T-helper 2 cell treated with Interferon-gamma antibody and Interleukin-4, amounts not matched to agents 100 ng/mL and 5 ng/mL, for 36 hours (primary cell): ENCODE results near the gene LRP1. TPM values are rescaled to one million over a fixed set of nuclear protein-coding genes. Genes with fewer than 3 reads are reported as not detected.

Experiments used
- intact Hi-C: fragments of 100-400 bp; cut with micrococcal nuclease; formaldehyde crosslinking; loops from one replicate; pipeline ENCODE4 v1.15.1; 2023
- total RNA-seq: library from RNA; stranded (reverse); gene quantifications from 2 replicates; pipeline ENCODE4 v1.2.3, GENCODE V29; 2022

LRP1 gene
- total RNA-seq, 1 donor from 2014 or later: 0.91 TPM

DNA sequence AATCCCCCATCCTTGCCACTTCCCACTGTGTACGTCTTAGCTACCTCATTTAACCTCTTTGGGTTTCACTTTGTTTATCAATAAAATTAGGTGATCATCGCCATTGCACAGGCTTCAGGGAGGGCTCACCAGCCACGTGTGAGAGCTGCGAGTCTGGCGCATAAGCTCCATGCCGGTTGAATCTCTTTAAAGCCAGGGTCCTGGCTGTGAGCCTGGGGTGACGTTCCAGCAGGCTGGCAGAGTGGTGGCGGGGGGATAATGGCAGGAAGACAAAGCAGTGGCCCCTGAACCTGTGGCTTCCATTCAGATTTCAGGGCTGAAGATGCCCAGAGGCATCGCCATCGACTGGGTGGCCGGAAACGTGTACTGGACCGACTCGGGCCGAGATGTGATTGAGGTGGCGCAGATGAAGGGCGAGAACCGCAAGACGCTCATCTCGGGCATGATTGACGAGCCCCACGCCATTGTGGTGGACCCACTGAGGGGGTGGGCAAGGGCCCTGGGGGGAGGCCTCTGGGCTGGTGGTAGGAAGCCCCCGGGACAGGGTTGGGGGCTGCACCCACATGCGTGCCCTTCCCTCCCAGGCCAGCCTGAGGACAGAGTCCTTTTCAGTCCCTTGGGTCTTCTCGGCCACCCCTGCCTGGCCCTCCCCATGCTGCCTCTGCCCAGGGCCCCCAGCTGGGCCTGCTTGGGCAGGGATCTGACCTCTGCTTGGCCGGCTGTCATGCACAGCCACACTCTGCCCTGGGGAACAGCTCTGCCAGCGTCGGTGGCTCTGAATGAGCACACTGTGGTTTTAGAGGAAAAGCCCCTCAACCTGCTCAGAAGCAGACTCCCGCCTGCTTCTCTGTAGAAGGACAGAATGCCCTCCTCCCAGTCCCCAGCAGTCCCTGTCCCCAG lies 79.7 kb downstream of the LRP1 start:
- intact Hi-C loops: no loop called here

DNA sequence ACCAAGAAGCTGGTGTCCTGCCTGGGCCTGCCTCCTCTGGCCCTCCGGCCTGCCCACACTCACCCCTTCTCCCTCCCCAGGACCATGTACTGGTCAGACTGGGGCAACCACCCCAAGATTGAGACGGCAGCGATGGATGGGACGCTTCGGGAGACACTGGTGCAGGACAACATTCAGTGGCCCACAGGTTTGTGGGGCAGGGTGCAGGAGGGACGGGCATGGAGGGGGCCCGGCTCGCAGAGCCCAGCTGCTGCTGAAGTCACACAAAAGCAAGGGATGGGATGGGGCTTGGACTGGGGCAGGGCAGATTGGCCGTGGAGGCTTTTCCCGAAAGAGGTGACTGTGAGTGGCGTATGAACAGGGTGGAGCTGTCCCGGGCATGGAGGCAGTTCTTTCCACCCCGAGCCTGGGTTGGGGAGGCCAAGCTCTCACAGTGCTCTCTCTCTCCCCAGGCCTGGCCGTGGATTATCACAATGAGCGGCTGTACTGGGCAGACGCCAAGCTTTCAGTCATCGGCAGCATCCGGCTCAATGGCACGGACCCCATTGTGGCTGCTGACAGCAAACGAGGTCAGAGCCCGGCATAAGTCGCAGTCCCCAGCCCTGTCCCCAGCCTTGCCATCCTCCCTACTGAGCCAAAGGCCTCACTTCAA lies 80.5 kb downstream of the LRP1 start:
- intact Hi-C loops: no loop called here

DNA sequence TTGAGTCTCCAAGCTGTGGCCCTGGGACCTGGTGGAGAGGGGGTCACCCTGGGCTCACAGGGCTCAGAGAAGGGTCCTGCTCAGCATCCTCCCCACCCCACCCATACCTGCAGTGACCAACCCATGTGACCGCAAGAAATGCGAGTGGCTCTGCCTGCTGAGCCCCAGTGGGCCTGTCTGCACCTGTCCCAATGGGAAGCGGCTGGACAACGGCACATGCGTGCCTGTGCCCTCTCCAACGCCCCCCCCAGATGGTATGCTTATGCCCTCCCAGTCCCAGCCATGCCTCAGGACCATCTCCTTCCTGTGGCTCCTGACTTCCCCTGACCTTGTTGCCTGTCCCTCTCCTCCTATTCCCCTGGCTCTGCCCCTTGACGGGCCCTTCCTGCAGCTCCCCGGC lies 81.6 kb downstream of the LRP1 start:
- intact Hi-C loops: no loop called here

DNA sequence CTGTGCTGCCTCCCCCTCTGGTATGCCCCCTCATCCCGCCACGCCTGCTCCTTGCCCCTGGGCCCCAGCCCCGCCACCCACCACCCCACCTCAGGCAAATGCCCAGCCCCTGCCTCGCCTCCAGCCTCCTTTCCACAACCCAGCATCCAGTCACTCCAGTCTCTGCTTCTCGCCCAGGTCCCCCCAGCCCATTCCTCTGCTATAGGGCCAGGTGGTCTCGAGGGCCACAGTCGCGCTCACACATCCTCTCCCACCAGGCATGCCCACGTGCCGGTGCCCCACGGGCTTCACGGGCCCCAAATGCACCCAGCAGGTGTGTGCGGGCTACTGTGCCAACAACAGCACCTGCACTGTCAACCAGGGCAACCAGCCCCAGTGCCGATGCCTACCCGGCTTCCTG lies 82.2 kb downstream of the LRP1 start:
- intact Hi-C loops: no loop called here

DNA sequence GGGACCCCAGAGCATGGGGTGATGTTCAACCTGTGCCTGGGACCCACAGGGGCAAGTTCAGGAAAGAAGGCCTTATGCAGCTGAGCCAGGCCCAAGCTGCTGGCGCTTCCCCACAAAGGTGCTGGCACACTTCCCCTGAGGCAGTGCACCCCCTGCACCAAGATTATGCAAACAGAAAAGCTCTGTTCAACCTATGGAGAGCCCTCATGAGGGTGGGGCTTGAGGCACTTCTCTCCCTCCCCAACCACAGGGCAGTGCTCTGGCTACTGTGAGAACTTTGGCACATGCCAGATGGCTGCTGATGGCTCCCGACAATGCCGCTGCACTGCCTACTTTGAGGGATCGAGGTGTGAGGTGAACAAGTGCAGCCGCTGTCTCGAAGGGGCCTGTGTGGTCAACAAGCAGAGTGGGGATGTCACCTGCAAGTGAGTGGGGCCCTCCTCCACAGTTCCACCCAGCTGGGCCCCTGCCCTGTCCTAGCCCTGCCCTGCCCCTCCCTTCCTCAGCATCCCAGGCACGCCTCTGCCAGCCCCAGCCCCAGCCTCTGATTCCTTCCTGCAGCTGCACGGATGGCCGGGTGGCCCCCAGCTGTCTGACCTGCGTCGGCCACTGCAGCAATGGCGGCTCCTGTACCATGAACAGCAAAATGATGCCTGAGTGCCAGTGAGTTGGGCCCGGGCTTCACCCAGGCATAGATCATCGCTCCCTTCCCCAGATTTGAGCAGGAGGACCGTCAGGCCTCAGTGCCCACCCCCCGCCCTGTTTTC lies 82.8 kb downstream of the LRP1 start:
- intact Hi-C loops: no loop called here

DNA sequence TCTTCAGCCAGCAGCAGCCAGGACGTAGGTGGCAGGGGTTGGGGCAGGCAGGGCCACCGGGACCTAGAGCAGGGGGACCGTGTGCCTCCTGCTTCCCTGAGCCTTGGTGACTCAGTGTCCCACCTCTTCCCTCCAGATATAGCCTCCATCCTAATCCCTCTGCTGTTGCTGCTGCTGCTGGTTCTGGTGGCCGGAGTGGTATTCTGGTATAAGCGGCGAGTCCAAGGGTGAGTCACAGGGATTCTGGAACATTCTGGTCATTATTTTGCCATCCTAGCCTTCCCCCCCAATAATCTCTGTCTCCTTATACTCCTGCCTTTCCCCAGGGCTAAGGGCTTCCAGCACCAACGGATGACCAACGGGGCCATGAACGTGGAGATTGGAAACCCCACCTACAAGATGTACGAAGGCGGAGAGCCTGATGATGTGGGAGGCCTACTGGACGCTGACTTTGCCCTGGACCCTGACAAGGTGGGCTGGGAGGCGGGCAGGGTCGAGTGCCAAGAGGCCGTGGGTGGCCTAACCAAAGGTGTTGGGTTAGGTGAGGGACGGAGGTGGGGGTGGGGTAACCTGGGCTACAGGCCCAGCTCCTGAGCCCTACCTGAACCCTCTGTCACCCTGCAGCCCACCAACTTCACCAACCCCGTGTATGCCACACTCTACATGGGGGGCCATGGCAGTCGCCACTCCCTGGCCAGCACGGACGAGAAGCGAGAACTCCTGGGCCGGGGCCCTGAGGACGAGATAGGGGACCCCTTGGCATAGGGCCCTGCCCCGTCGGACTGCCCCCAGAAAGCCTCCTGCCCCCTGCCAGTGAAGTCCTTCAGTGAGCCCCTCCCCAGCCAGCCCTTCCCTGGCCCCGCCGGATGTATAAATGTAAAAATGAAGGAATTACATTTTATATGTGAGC lies 83.8 kb downstream of the LRP1 start:
- intact Hi-C loops: no loop called here

DNA sequence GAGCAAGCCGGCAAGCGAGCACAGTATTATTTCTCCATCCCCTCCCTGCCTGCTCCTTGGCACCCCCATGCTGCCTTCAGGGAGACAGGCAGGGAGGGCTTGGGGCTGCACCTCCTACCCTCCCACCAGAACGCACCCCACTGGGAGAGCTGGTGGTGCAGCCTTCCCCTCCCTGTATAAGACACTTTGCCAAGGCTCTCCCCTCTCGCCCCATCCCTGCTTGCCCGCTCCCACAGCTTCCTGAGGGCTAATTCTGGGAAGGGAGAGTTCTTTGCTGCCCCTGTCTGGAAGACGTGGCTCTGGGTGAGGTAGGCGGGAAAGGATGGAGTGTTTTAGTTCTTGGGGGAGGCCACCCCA lies 84.4 kb downstream of the LRP1 start:
- intact Hi-C loops: no loop called here

DNA sequence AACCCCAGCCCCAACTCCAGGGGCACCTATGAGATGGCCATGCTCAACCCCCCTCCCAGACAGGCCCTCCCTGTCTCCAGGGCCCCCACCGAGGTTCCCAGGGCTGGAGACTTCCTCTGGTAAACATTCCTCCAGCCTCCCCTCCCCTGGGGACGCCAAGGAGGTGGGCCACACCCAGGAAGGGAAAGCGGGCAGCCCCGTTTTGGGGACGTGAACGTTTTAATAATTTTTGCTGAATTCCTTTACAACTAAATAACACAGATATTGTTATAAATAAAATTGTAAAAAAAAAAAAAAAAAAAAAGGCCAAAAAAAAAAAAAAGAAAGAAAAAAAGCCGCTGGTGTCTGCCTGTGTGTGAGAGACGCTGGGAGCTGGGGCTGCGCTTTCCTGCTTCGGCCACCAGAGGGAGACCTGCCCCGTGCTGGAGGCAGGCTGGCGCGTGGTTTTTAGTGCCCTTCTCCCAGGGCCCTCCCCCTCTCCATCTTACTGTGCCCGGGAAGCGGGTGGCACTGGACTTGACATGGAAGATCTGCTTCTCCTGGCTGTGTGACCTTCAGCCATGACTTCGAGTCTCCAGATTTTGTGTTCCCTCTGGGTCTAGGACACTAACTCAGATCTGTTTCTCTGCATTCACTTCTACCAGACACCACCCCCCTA lies 84.9 kb downstream of the LRP1 start:
- intact Hi-C loops: no loop called here

DNA sequence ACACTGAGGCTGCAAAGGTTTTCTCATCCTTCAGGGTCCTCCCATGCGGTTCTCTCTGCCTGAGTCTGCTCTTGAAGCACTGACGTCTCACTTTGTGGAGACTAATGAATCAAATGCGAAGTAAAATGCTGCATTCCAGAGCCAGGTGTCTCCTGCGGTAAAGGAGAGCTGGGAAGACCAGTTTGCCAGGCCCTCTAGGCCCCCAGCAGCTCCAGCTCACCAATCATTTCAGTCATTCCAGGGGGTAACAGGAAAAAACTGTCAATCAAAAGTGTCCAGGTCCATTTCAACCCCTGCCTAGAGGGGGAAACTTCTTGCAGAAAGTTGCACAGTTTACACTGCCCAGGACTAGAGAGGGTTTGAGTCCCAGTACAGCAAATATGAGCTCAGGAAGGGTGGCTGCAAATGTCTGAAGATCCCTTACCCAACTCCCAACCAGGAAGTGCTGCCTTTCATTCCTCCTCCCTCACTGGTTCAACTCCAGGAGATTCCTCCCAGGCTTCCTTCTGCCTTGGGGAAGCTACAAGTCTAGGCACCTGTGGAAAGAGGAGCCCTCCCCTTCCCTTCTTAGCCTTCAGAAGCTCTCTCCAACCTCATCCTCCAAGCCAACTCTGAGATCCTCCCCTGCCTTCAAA lies 85.6 kb downstream of the LRP1 start:
- intact Hi-C loops: loop anchor here (1.0 to 2.0 kb wide), 3 partner anchors 15 to 29 kb away; partner anchors contain the start of gene SHMT2

DNA sequence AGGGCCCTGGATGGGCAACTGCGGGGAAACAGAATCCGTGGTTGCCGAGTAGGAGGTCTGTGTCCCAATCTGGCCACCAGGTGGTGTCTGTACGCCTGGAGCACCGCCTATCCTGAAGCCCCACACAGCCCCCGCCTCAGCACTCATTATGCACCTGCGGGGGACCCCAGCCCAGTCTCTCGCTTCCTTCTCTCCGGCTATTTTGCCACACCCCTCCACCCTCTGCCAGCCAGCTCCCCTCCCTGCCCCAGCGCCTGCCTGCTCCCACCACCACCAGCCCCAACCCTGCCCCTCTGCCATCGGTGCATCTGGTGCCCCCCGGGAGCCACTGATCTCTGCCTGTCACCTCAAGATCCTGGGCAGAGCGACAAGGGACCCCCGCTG lies 86.1 kb downstream of the LRP1 start:
- intact Hi-C loops: loop anchor here (1.0 to 2.0 kb wide), 3 partner anchors 14 to 29 kb away; partner anchors contain the start of gene SHMT2

DNA sequence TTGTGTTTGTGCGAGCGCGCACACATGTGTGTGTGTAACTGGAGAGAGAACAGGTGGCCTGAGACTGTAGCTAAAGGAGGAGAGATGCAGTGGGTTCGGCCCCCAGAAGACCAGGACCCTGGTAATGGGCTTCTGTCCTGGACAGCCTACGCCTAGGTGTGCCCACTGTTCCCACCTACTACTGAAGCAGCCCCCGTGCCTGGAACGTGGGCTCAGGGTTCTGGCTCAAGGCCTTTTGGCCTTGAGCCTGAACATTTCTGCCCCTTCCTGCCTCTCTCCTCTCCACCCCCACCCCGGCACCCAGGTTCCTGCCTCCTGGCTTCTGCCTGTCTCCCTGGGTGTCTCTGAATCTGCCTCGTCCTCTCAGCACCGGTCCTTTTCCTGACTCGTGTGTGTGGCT lies 86.8 kb downstream of the LRP1 start:
- intact Hi-C loops: loop anchor here (1.0 to 2.0 kb wide), 2 partner anchors 9 to 14 kb away; partner anchors contain the start of gene SHMT2

DNA sequence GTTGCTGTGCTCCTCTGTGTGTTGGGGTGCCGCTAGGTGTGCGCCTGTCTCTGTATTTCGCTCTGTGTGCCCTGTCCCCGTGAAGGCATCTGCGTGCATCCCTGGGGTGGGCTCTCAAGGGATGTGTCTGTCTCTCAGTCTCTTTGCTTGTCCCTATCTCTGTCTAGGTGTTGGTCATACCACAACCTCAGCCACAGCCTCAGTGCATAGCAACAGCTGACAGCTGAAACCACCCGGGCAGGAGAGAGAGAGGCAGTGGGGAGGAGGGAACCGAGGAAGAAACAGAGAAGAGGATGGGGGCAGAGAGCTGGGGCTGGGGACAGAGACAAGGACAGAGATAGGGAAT lies 87.4 kb downstream of the LRP1 start:
- intact Hi-C loops: loop anchor here (1.0 to 2.0 kb wide), 2 partner anchors 9 to 13 kb away; partner anchors contain the start of gene SHMT2

DNA sequence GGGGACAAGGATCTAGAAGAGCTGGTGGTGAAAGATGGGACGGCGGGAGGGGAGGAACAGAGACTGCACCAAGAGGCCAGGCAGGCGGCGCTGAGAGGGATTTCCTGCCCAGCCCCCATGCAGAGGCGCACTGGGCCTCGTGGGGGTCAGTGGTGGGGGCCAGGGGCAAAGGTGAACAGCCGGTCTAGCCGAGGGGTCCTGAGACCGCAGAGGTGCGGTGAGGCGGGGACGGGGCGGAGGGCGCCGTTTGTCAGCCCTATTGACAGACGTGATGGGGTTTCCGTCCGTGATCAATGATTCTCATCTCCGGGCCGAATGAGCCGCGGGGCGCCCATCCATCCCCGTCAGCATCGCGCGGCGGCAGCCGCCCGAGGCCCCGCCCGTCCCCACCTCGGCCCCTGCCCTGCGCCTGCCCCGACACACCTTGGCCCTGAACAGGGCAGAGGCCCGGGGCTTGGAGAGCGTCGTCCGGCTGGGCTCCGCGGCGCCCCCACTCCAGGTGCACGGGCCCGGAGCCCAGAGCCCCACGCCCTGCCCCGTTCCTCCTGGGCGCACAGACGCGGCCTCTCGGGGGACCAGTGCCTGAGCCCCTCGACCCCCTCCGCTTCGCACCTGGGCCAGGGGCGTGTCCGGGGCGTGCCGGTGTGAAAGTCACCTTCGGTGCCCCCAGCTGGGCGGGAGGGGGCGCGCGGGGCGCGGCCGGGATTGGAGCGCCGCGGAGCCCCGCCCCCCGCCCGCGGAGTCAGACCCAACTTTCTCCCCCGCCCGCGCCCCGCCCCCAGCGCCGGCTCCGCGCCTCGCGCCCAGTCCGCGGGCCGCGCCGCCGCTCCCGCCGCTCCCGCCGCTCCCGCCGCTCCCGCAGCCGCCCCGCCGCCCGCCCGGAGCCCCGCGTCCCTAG lies 88.0 kb downstream of the LRP1 start, which contains the start of gene NXPH4:
Gene NXPH4, plus strand, starts transcription at position 781 of the 898 bp plus-strand sequence. CDS start 176 bp downstream, outside the sequence.
- intact Hi-C loops: no loop called here

DNA sequence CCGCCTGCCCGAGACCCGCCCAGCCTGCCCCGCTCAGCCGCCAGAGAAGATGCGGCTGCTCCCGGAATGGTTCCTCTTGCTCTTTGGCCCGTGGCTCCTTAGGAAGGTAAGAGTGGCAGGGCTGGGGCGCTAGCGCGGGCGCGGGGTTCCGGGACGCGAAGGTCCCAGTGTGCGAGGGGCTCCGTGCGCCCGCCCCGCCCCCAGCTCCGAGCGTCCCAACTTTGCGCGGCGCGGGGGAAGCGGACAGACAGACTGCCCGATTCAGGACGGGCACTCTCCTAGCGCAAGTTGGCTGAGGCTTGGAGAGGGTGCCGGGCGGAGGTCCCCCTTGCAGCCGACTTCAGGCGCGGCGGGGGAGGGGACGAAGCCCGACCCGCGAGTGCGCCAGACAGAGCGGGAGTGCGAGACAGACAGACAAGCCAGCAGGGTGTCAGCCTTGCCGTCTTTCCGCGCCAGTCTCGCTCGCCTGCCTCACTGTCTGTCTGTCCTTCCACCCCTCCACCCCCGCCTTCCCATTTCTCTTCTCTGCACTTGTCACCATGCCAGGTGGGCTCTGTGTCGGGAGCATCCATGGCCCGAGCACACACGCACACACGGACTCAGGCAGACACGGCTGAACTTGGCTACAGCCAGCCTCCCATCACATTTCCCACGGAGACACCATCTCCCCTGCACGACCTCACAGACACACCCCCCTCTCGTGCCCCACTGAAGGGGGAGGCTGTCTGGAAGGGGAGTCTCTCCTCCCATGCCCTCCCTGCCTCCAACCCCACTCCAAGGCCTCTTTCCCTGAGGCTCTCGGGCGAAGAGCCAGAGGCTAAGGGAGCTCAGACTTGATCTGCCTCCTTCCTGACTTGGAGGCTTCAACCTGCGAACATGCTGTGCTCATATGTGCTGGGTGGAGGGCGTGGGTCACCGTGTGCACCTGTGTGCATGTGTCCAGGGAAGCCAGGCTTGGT lies 88.9 kb downstream of the LRP1 start:
- intact Hi-C loops: no loop called here

DNA sequence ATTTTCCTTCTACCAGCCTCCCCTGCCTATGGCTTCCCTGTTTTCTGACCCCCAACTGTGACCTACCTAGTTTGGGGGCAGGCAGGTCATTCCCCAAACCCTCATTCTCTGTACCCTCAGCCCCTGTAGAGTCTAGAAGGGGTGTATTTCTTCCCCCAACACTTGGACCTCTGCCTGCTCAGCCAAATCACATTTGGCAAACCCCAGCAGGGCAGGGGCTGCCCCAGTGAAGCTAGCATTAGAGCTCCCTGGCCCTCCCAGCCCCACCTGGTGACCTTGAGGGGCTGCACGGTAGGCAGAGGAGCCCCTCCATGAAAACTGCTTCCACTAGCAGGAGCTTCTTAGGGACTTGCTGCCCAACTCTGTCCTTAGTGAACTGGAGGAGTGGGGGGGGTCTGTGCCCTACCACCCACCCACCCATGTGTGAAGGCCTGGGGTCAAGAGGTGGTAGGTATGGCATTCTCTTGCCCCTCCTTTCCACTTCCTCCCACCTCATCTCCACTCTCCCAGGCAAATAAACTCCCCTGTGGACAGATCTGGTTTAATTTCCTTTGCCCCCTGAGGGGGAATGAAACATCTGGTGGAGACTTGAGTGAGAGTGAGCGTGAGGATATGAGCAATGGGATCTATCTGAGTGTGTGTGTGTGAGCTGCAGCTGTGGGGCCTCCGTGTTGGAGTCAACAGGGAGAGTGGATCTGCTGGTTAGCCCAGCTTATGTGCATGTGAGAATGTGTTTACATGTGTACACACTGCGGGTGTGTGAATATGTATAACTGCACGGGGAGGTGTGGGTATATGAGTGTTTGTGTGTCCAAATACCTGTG lies 90.0 kb downstream of the LRP1 start:
- intact Hi-C loops: no loop called here

DNA sequence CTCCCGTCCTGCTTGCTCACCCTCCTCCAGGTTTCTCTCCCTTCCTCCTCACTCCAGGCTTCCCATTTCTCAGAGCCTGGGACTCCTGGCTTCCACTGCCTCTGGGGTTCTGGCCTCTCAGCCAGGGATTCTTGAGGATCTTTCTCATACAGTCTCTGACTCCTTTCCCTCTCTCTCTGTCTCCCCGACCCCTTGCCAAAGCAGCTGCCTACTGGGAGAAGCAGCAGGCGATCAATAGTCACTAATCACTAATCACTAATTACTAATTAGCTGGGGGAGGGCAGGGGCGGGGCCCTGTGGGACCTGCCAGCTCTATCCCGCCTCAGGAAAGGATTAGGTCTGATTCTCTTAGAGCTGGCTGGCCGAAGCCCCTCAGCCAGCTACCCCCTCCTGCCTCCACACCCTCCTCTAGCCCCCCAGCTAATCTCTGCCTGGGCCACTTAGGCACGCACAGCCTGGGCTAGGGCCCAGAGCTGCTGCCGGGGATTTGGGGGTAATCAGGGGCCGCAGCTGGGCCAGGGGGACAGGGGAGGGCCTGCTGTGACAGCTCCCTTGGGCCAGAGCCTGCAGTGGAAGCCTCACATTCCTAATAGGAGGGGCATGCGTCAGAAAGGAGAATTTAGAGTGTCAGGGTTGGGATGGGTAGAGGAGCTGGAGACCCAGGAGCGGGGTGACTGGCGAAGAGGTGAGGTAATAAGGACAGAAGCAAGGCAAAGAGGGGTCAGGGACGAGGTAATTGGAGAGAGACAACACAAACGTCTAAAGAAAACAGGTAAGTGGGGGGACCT lies 91.1 kb downstream of the LRP1 start:
- intact Hi-C loops: no loop called here
